Gastrocnemius medialis (tissue), 4 donors: Measurements from ENCODE around the gene PGGHG.
"Not testable (repeated sequence)": the region's sequence is repeated elsewhere in the genome, so short reads cannot be mapped to it uniquely, and the experiment has no call there.

Source experiments
- CTCF ChIP-seq, 5 experiments: fragments of 450-650 bp in 3 of 5; fragments of 200-600 bp in 2 of 5; sonication (generic) in 2 of 5; IDR thresholded peaks in 4 of 5; conservative IDR thresholded peaks in 1 of 5; 1 replicate in 4 of 5; 2 replicates in 1 of 5; pipeline ENCODE4 v1.5.1; 2016 to 2019; ENCODE audit warnings: antibody characterized with exemption in 5 of 5, mild to moderate bottlenecking in 3 of 5, moderate library complexity in 3 of 5
- POLR2A ChIP-seq, 2 donors: fragments of 450-650 bp; IDR thresholded peaks; one replicate each; pipeline ENCODE4 v1.6.1; 2017; ENCODE audit warnings: antibody characterized with exemption in 2 of 2, mild to moderate bottlenecking in 2 of 2, moderate library complexity in 2 of 2

GRCh38 chr11:309979-310572, 21.1 kb downstream of the PGGHG start:
- TF ChIP-seq CTCF (IDR thresholded peaks at IDR 0.05 in 4 of 5, conservative IDR thresholded peaks at IDR 0.05 in 1 of 5); POLR2A (IDR thresholded peaks at IDR 0.05): not testable (repeated sequence)
